NCI-H510A (cell line): ENCODE data around the gene RUFY1.

Experiments
- DNase-seq: peaks from one replicate; lab custom pipeline; 2025; lab: John Stamatoyannopoulos, UW

Gene RUFY1

GRCh38 chr5:179606071-179606909 lies 55.9 kb downstream of the RUFY1 start:
- no peak for DNase-seq

- no peak for DNase-seq
Observed at GRCh38 chr5:179606910-179607159, 56.5 kb downstream of the RUFY1 start.

GRCh38 chr5:179607160-179607931 lies 57.0 kb downstream of the RUFY1 start:
- no peak for DNase-seq

- DNase-seq = no peak
Observed at GRCh38 chr5:179608131-179608581, 57.8 kb downstream of the RUFY1 start.

- DNase-seq = no peak
Observed at GRCh38 chr5:179609834-179610108, 59.4 kb downstream of the RUFY1 start.

GRCh38 chr5:179610109-179610902 lies 60.0 kb downstream of the RUFY1 start:
- DNase-seq = no peak

GRCh38 chr5:179610903-179611265 lies 60.5 kb downstream of the RUFY1 start:
- no peak for DNase-seq

- no peak for DNase-seq
Observed at GRCh38 chr5:179612577-179613459, 62.5 kb downstream of the RUFY1 start.

GRCh38 chr5:179613460-179614071 lies 63.2 kb downstream of the RUFY1 start:
- DNase-seq = no peak

GRCh38 chr5:179614745-179615144 lies 64.4 kb downstream of the RUFY1 start:
- no peak for DNase-seq

GRCh38 chr5:179615203-179615602 lies 64.8 kb downstream of the RUFY1 start:
- no peak for DNase-seq

GRCh38 chr5:179616002-179616594 lies 65.7 kb downstream of the RUFY1 start:
- DNase-seq = no peak

GRCh38 chr5:179617930-179618329 lies 67.6 kb downstream of the RUFY1 start:
- no peak for DNase-seq

- DNase-seq = no peak
Observed at GRCh38 chr5:179618923-179619554, 68.7 kb downstream of the RUFY1 start.

- no peak for DNase-seq
Observed at GRCh38 chr5:179619776-179620175, 69.4 kb downstream of the RUFY1 start.

- DNase-seq = no peak
Observed at GRCh38 chr5:179620293-179620692, 69.9 kb downstream of the RUFY1 start.

- DNase-seq = no peak
Observed at GRCh38 chr5:179620703-179621350, 70.5 kb downstream of the RUFY1 start.

- no peak for DNase-seq
Observed at GRCh38 chr5:179621551-179622214, 71.3 kb downstream of the RUFY1 start.
